Lower lobe of right lung (tissue), 2 donors: ENCODE measurements around the gene RTN4. TPM values are rescaled to one million over a fixed set of nuclear protein-coding genes. Genes with fewer than 3 reads are reported as not detected.
A peak's percentile ranks its signal among the peaks of the same experiment; 100 is the strongest.
"Not testable (repeated sequence)": the region's sequence is repeated elsewhere in the genome, so short reads cannot be mapped to it uniquely, and the experiment has no call there.

Source experiments
- ATAC-seq, 2 donors: fragments of 200-7000 bp; cut with Tn5 transposase; one replicate each; pipeline ENCODE4 v1.9.1; 2020 to 2022; ENCODE audit warnings: mild to moderate bottlenecking in 2 of 2, moderate library complexity in 2 of 2
- DNase-seq: peaks from one replicate; pipeline ENCODE4 v3.0.0-alpha.2; 2020
- H3K27ac ChIP-seq: fragments of 200-600 bp; one replicate; pipeline ENCODE4 v1.8.0; 2022
- H3K27me3 ChIP-seq: fragments of 200-600 bp; one replicate; pipeline ENCODE4 v1.8.0; 2022; ENCODE audit warnings: low read depth
- H3K36me3 ChIP-seq: fragments of 200-600 bp; one replicate; pipeline ENCODE4 v1.8.0; 2022; ENCODE audit warnings: mild to moderate bottlenecking
- H3K4me1 ChIP-seq: fragments of 200-600 bp; one replicate; pipeline ENCODE4 v1.8.0; 2022
- H3K4me3 ChIP-seq: fragments of 200-600 bp; one replicate; pipeline ENCODE4 v1.8.0; 2022; ENCODE audit warnings: mild to moderate bottlenecking
- H3K9me3 ChIP-seq: fragments of 200-600 bp; one replicate; pipeline ENCODE4 v1.8.0; 2022
- intact Hi-C: fragments of 100-400 bp; cut with DNase I; formaldehyde crosslinking; loops from one replicate; pipeline ENCODE4 v1.11.0; 2022
- total RNA-seq: library from RNA; stranded (reverse); fragmentation: NEBNext Ultra II Directional; extraction: Animal tissue kit (Norgen Biotek cat#: 25700); gene quantifications from one replicate; pipeline ENCODE4 v1.2.1, GENCODE V29; 2021
- TF ChIP-seq, protein P1 (sequence below): fragments of 200-600 bp; IDR thresholded peaks from one replicate; pipeline ENCODE4 v1.8.0; 2022; ENCODE audit warnings: antibody characterized with exemption, mild to moderate bottlenecking
- donor health status: DM: no; HTN: yes; CAD: no; lungs with severe emphysema.

The RTN4 gene
- total RNA-seq, 1 donor from 2014 or later, result 317 TPM

DNA sequence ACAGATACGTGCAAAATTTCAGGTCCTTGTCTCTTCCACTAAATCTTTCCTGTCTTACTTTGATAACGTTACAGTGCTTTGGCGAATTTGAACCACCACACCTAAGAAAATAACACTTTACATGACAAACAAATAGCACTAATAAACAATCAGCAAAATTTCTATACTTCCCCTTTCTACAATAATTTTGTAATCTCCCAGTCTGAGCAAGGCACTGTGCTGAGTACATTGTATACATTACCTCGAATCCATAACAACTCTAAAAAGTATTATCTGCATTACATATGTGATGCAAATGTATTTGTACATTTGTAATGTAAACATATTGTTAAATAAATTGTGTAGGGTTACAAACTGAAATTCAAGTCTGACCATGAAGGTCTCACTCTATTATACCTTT, 49.9 kb downstream of the RTN4 start:
- TF ChIP-seq, protein P1, sequence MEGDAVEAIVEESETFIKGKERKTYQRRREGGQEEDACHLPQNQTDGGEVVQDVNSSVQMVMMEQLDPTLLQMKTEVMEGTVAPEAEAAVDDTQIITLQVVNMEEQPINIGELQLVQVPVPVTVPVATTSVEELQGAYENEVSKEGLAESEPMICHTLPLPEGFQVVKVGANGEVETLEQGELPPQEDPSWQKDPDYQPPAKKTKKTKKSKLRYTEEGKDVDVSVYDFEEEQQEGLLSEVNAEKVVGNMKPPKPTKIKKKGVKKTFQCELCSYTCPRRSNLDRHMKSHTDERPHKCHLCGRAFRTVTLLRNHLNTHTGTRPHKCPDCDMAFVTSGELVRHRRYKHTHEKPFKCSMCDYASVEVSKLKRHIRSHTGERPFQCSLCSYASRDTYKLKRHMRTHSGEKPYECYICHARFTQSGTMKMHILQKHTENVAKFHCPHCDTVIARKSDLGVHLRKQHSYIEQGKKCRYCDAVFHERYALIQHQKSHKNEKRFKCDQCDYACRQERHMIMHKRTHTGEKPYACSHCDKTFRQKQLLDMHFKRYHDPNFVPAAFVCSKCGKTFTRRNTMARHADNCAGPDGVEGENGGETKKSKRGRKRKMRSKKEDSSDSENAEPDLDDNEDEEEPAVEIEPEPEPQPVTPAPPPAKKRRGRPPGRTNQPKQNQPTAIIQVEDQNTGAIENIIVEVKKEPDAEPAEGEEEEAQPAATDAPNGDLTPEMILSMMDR, result no peak
- no peak for DNase-seq
- no peaks in the 10 kb centered on the region for H3K36me3 ChIP-seq
- ATAC-seq, result no peak
- no peaks in the 10 kb centered on the region for H3K9me3 ChIP-seq
- H3K4me3 ChIP-seq, result no peak overlapping the region
- peaks cover 80% of the 10 kb centered on the region for H3K4me1 ChIP-seq
- intact Hi-C loops, result no loop called here
- no peaks in the 10 kb centered on the region for H3K27me3 ChIP-seq
- H3K27ac ChIP-seq, result no peak overlapping the region

DNA sequence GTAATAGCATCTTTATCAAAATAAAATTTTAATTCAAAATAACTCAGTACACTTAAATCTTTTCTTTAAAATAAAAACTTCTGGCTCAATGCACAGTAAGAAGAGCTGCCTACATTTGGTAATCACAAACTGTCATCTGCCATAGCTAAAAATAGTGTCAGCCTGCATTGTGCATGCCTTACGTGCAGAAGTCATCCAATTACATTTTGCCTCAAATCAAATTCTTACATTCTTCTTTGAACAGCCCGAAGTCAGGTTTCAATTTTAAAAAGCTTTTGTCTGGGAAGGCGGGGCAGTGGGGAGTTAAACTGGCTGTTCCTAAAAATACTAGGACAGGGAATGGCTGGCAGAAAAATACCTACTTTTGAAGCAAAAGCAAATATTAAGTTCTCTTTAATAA, 51.1 kb downstream of the RTN4 start:
- H3K4me3 ChIP-seq, result no peak overlapping the region
- no peaks in the 10 kb centered on the region for H3K36me3 ChIP-seq
- no peak overlapping the region for H3K27ac ChIP-seq
- no peaks in the 10 kb centered on the region for H3K27me3 ChIP-seq
- no peak for DNase-seq
- intact Hi-C loops, result no loop called here
- TF ChIP-seq, protein P1, result no peak
- peaks cover 71% of the 10 kb centered on the region for H3K4me1 ChIP-seq
- no peaks in the 10 kb centered on the region for H3K9me3 ChIP-seq
- peak in 1 of 2 donors; percentile 46 for ATAC-seq

DNA sequence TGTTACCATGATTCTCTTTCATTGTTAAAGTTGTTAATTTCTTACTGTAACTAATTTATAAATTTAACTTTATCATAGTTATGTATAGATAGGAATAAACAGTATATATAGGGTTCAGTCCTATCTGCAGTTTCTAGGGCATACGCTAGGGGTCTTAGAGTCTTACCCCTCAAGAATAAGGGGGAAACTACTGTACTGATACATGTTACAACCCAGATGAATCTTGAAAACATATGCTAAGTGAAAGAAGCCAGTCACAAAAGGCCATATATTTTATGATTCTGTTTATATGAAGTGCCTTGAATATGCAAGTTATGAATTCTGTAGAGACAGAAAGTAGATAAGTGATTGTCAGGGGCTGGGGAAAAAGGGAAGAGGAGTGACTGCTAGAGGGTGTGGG, 52.4 kb downstream of the RTN4 start:
- no peaks in the 10 kb centered on the region for H3K27me3 ChIP-seq
- H3K4me1 ChIP-seq, result peaks cover 69% of the 10 kb centered on the region
- ATAC-seq (no peak), DNase-seq (no peak)
- no peaks in the 10 kb centered on the region for H3K36me3 ChIP-seq
- intact Hi-C loops, result no loop called here
- TF ChIP-seq, protein P1, result no peak
- no peak overlapping the region for H3K27ac ChIP-seq
- H3K9me3 ChIP-seq, result no peaks in the 10 kb centered on the region
- H3K4me3 ChIP-seq, result no peak overlapping the region

DNA sequence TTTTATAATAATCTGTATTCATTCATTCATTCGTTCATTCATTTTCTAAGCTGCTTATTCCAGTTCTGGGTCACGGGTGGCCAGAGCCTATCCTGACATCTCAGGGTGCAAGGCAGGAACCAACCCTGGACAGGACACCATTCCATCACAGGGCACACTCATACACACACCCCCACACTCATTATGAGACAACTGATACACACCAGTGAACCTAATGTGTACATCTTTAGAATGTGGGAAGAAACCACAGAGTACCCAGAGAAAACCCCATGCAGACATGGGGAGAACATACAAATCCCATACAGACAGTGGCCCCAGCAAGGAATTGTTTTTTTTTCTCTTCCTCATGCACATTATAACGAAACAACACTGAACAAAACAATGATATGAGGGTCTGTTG, 54.7 kb downstream of the RTN4 start:
- TF ChIP-seq, protein P1, result no peak
- ATAC-seq (no peak), DNase-seq (no peak)
- Histone ChIP-seq H3K36me3 (no peaks in the 10 kb centered on the region), H3K4me1 (peaks cover 57% of the 10 kb centered on the region), H3K9me3 (no peaks in the 10 kb centered on the region), H3K27me3 (no peaks in the 10 kb centered on the region), H3K27ac (no peak overlapping the region), H3K4me3 (no peak overlapping the region)
- intact Hi-C loops, result no loop called here

DNA sequence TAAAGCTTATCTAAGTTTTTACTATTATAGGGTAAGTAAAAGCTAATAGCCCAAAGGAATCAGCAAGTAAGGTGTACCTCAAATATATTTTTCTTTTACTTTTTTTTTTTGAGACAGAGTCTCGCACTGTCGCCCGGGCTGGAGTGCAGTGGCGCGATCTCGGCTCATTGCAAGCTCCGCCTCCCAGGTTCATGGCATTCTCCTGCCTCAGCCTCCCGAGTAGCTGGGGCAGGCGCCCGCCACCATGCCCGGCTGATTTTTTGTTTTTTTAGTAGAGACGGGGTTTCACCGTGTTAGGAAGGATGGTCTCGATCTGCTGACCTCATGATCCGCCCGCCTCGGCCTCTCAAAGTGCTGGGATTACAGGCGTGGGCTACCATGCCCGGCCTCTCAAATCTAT, 59.6 kb downstream of the RTN4 start:
- H3K9me3 ChIP-seq, ATAC-seq, H3K4me3 ChIP-seq, intact Hi-C loops, H3K27ac ChIP-seq, H3K27me3 ChIP-seq, DNase-seq: not testable (repeated sequence)
- Histone ChIP-seq H3K4me1 (peaks cover 23% of the 10 kb centered on the region), H3K36me3 (peaks cover 17% of the 10 kb centered on the region)

DNA sequence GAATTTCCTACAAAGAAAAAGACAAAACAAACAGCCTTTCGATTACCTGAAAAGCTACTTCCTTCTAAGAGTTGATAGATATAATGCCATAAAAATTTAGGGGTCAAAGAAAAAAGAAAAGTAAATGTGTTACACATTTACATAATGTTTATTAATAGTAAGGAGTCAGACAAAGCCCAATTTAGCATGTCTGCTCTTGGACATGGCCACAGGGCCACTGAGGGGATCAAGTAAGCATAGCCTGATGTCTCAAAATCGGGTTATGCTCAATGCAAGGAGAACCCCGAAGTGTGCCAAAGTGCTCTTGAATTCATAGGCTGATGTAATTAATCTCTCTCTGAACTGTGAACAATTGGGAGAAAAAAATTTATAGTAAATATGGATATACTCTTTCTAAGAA, 61.6 kb downstream of the RTN4 start:
- H3K4me1 ChIP-seq, result peaks cover 27% of the 10 kb centered on the region
- peaks cover 25% of the 10 kb centered on the region for H3K36me3 ChIP-seq
- H3K27me3 ChIP-seq, result no peaks in the 10 kb centered on the region
- no peak for ATAC-seq
- TF ChIP-seq, protein P1, result no peak
- intact Hi-C loops, result no loop called here
- H3K27ac ChIP-seq, result no peak overlapping the region
- DNase-seq, result no peak
- no peaks in the 10 kb centered on the region for H3K9me3 ChIP-seq
- H3K4me3 ChIP-seq, result no peak overlapping the region
